GM18868 (cell line): ENCODE measurements around the gene GSG1L.

Source experiments
- ATAC-seq: cut with Tn5 transposase; IDR thresholded peaks from one replicate; pipeline ENCODE4 v1.9.1; 2021; ENCODE audit warnings: mild to moderate bottlenecking, moderate library complexity; ENCODE audit not compliant: unreplicated experiment

The GSG1L gene

GRCh38 chr16:27801289-27801945 lies 262.1 kb downstream of the GSG1L start:
- no peak for ATAC-seq

- ATAC-seq: no peak
These were observed 262.7 kb downstream of the GSG1L start for GRCh38 chr16:27800817-27801216.

GRCh38 chr16:27799896-27800295 lies 263.6 kb downstream of the GSG1L start:
- no peak for ATAC-seq

- ATAC-seq: no peak
These were observed 265.3 kb downstream of the GSG1L start for GRCh38 chr16:27798241-27798640.

- ATAC-seq: no peak
These were observed 267.4 kb downstream of the GSG1L start for GRCh38 chr16:27795992-27796614.

GRCh38 chr16:27793249-27793622 lies 270.3 kb downstream of the GSG1L start:
- no peak for ATAC-seq

- ATAC-seq: no peak
These were observed 270.8 kb downstream of the GSG1L start for GRCh38 chr16:27792486-27793248.

- ATAC-seq: no peak
These were observed 272.2 kb downstream of the GSG1L start for GRCh38 chr16:27791404-27791719.

GRCh38 chr16:27790546-27791403 lies 272.7 kb downstream of the GSG1L start:
- no peak for ATAC-seq

GRCh38 chr16:27789595-27790241 lies 273.8 kb downstream of the GSG1L start:
- ATAC-seq: no peak

GRCh38 chr16:27789150-27789549 lies 274.4 kb downstream of the GSG1L start:
- ATAC-seq: no peak

- no peak for ATAC-seq
These were observed 275.8 kb downstream of the GSG1L start for GRCh38 chr16:27787665-27788064.

GRCh38 chr16:27786923-27787625 lies 276.4 kb downstream of the GSG1L start:
- ATAC-seq: no peak

GRCh38 chr16:27786221-27786922 lies 277.1 kb downstream of the GSG1L start:
- no peak for ATAC-seq

GRCh38 chr16:27785307-27785678 lies 278.2 kb downstream of the GSG1L start:
- no peak for ATAC-seq

GRCh38 chr16:27784351-27785306 lies 278.9 kb downstream of the GSG1L start:
- no peak for ATAC-seq

- no peak for ATAC-seq
These were observed 281.3 kb downstream of the GSG1L start for GRCh38 chr16:27781981-27782880.

- ATAC-seq: no peak
These were observed 282.4 kb downstream of the GSG1L start for GRCh38 chr16:27781195-27781524.
